Lower leg skin (tissue), 3 donors: ENCODE measurements around the gene GLUD2.

Source experiments
- CTCF ChIP-seq, 3 donors: fragments of 450-650 bp; IDR thresholded peaks; one replicate each; pipeline ENCODE4 v1.5.1; 2016; ENCODE audit warnings: antibody characterized with exemption in 3 of 3, mild to moderate bottlenecking in 3 of 3, moderate library complexity in 2 of 3
- POLR2A ChIP-seq, 2 donors: fragments of 450-650 bp; IDR thresholded peaks; one replicate each; pipeline ENCODE4 v1.6.1; 2016 to 2017; ENCODE audit warnings: antibody characterized with exemption in 2 of 2, mild to moderate bottlenecking in 1 of 2, moderate library complexity in 1 of 2

GRCh38 chrX:121013897-121014455 lies 33.4 kb upstream of the GLUD2 start:
- TF ChIP-seq CTCF (IDR thresholded peaks at IDR 0.05) (no peak), POLR2A (IDR thresholded peaks at IDR 0.05) (no peak)
